NB4 (cell line): ENCODE measurements around the gene SRSF2.

Source experiments
- DNase-seq: peaks from one replicate; pipeline ENCODE4 v3.0.0; 2010; ENCODE audit warnings: low read depth
- H3K4me3 ChIP-seq: one replicate; pipeline ENCODE4 v1.5.1; 2011; ENCODE audit warnings: mild to moderate bottlenecking, low read depth, low read length, moderate library complexity
- MYC ChIP-seq: IDR thresholded peaks from 2 replicates; pipeline ENCODE4 v1.6.1; 2011; ENCODE audit warnings: low read depth, low read length
- POLR2A ChIP-seq: IDR thresholded peaks from 2 replicates; pipeline ENCODE4 v1.6.1; 2011; ENCODE audit warnings: mild to moderate bottlenecking; ENCODE audit not compliant: insufficient read length; ENCODE audit errors: extremely low read depth
- TF ChIP-seq, protein P1 (sequence below): IDR thresholded peaks from one replicate; pipeline ENCODE4 v1.5.1; 2012; ENCODE audit warnings: low read depth, low read length
- TF ChIP-seq, protein P2 (sequence below): IDR thresholded peaks from 2 replicates; pipeline ENCODE4 v1.6.1; 2011; ENCODE audit warnings: low read depth, low read length

SRSF2 gene

DNA sequence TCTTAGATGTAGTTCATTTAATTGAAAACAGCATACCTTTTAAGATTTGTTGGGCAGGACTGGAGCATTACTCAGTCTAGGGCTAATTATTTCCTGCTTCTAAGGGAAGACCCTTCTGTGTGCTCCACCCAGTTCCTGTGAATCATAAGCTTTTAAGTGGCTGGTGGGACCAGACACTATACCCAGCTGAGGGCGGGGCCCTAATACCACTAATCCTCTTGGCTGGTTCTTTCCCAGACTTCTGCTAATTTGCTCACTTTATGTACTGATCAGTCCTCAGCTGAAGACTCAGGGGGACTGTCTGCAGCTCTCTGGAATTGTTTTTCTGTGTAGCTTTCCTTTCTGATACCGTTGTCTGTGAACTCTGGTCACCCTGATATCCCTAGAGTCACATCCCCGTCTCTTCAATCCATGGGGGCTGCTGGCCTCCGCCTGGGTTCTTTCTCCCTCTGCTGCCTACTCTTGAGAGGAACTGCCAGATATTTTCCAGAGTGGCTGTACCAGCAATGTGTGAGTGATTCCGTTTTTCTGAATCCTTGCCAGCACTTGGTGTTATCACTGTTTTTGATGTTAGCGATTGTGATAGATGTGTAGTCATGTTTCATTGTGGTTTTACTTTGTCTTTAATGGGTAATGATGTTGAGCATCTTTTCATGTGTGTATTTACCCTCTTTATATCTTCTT lies 35.9 kb upstream of the SRSF2 start:
- TF ChIP-seq, protein P1, sequence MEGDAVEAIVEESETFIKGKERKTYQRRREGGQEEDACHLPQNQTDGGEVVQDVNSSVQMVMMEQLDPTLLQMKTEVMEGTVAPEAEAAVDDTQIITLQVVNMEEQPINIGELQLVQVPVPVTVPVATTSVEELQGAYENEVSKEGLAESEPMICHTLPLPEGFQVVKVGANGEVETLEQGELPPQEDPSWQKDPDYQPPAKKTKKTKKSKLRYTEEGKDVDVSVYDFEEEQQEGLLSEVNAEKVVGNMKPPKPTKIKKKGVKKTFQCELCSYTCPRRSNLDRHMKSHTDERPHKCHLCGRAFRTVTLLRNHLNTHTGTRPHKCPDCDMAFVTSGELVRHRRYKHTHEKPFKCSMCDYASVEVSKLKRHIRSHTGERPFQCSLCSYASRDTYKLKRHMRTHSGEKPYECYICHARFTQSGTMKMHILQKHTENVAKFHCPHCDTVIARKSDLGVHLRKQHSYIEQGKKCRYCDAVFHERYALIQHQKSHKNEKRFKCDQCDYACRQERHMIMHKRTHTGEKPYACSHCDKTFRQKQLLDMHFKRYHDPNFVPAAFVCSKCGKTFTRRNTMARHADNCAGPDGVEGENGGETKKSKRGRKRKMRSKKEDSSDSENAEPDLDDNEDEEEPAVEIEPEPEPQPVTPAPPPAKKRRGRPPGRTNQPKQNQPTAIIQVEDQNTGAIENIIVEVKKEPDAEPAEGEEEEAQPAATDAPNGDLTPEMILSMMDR, result no peak
- TF ChIP-seq, protein P2, sequence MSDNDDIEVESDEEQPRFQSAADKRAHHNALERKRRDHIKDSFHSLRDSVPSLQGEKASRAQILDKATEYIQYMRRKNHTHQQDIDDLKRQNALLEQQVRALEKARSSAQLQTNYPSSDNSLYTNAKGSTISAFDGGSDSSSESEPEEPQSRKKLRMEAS, result no peak
- TF ChIP-seq POLR2A (no peak), MYC (no peak)
- peak; percentile 83 for DNase-seq
- peak overlapping the region; percentile 1 for H3K4me3 ChIP-seq

DNA sequence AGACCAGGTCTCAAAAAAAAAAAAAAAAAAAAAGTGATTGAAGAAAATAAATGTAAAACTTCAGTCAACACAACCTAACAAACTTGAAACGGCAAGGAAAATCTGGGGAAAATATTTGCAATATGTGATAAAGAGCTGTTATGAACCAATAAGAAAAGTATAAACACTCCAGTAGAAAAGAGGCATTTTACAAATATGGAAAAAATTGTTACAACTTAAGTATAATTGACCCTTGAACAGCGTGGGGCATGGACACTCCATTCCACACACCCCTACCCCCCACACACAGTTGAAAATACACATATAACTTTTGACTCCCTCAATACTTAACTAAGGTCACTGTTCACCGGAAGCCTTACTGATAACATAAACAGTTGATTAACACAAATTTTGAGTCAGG lies 21.4 kb upstream of the SRSF2 start:
- DNase-seq, result no peak
- TF ChIP-seq, protein P2, result no peak
- TF ChIP-seq, protein P1, result no peak
- TF ChIP-seq MYC, result no peak
- no peak for TF ChIP-seq POLR2A
- H3K4me3 ChIP-seq, result no peak overlapping the region

DNA sequence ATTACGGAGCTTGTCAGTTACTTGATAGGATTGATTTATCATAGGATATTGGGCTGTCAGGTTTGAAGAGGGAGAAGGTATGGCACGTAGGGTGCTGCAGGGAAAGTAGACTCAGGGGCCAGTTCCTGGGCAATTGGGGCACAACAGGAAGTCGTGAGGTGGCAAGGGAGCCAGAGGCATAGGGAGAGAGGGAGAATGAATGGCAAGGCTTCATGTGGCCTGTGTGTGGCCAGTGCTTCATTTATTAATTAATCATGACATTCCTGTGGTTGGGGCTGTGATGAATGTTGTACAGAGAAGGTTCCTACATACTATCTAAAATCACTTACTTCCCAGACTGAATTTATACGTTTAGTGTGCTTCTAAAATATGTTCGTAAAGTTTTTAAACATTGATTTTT lies 20.1 kb upstream of the SRSF2 start:
- DNase-seq, result no peak
- TF ChIP-seq MYC (no peak), POLR2A (no peak)
- TF ChIP-seq, protein P2, result no peak
- TF ChIP-seq, protein P1, result no peak
- H3K4me3 ChIP-seq, result no peak overlapping the region

DNA sequence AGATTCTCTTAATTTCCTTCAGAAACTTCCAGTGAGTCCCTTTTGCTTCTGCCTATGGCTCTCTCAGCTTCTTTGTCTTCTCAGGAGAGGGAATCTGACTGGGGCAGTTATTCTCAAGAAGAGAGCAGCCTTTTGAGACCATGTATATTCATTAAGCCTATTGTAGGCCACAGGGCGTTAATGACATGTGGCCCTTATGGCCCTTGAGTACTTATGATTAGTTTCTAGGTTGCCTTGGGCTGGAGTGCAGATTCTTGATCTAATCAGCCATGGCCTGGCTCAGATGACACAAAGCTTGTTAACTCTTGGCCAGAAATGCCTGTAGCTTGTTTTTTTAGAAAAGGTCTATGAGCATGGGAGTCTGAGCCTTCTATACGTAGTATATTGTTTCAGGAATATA lies 18.2 kb upstream of the SRSF2 start:
- TF ChIP-seq, protein P2, result no peak
- TF ChIP-seq, protein P1, result no peak
- TF ChIP-seq MYC (no peak), POLR2A (no peak)
- no peak overlapping the region for H3K4me3 ChIP-seq
- no peak for DNase-seq

DNA sequence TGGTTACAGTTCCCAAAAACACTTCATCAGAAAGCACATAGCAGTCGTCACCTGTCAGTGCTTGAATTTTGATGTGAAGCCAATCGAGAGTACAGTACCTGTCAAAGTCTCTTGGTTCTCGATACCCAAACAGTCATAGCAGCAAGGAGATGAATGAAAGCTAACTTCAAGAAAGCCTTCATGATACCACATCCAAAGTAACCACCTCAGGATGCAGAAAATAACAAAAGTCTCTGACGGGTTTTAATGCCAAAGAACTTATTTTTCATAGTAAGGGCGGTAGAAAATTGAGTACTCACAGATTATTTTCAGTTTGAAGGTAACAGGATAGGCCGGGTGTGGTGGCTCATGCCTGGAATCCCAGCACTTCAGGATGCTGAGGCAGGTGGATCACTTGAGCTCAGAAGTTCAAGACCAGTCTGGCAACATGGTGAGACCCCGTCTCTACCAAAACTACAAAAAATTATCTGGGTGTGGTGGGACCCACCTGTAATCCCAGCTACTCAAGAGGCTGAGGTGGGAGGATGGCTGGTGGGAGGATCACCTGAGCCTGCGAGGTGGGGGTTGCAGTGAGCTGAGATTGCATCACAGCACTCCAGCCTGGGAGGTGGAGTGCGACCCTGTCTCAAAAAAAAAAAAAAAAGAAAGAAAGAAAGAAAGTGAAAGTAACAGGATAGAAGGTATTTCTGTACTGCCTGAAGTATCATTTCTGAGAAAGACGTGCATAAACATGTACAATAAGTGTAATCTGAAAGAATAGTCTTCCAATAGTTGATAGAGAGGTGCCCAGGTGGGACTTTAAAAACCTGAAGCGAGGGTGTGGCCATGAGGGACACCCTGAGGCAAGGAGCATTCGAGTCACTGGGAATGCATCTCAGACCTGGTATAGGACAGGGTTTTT lies 16.2 kb upstream of the SRSF2 start:
- no peak overlapping the region for H3K4me3 ChIP-seq
- TF ChIP-seq MYC (no peak), POLR2A (no peak)
- TF ChIP-seq, protein P2, result no peak
- TF ChIP-seq, protein P1, result no peak
- no peak for DNase-seq
